Activated CD8-positive, alpha-beta memory T cell treated with anti-CD3 and anti-CD28 coated beads for 48 hours (primary cell): Measurements from ENCODE around the gene ADAMTSL2.

ENCODE experiments used
- DNase-seq, 3 experiments: peaks; one replicate each; pipeline ENCODE4 v3.0.0-alpha.2; 2020; ENCODE audit warnings: low read depth in 2 of 3, low spot score in 2 of 3

The ADAMTSL2 gene

GRCh38 chr9:133532937-133533668 is 1.4 kb upstream of the ADAMTSL2 start:
- peak; percentile 36 to 41 (median 37) for DNase-seq

- no peak for DNase-seq
Measured at GRCh38 chr9:133533857-133534256, 647 bp upstream of the ADAMTSL2 start.

GRCh38 chr9:133535306-133535877 is 888 bp downstream of the ADAMTSL2 start:
- no peak for DNase-seq

GRCh38 chr9:133536080-133536479 is 1.6 kb downstream of the ADAMTSL2 start:
- no peak for DNase-seq

GRCh38 chr9:133536536-133536935 is 2.0 kb downstream of the ADAMTSL2 start:
- no peak for DNase-seq

GRCh38 chr9:133537257-133537656 is 2.8 kb downstream of the ADAMTSL2 start:
- DNase-seq = no peak

DNA sequence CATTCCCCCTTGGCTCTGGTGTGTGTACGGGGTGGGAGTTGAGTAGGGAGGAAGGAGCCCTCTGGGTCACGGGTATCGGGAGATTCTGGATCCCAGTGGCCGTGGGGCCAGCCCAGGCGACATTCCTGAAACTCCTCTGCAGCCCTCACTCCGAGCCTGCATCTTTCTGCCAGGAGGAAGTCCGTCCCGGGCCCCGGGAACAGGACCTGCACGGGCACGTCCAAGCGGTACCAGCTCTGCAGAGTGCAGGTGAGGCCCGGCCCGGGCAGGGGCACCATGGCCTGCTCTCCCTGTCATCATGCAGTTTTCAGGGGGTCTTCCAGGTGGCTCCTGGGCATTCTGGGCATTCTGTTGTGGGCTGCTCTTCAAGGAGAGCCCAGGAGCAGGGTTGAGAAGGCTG is 3.7 kb downstream of the ADAMTSL2 start:
- no peak for DNase-seq

GRCh38 chr9:133538851-133539833 is 4.6 kb downstream of the ADAMTSL2 start:
- no peak for DNase-seq

- DNase-seq = no peak
Measured at GRCh38 chr9:133539991-133540697, 5.6 kb downstream of the ADAMTSL2 start.

DNA sequence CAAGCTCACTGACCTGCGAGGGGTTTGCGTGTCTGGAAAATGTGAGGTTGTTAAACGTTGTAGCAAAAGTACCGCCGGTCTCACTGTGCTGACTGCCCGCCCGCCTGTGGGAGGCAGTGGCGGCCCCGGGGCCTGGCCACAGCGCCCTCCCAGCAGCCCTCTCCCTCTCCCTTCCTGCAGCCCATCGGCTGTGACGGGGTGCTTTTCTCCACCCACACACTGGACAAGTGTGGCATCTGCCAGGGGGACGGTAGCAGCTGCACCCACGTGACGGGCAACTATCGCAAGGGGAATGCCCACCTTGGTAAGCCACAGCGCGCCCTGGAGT is 6.2 kb downstream of the ADAMTSL2 start:
- DNase-seq = no peak

GRCh38 chr9:133542002-133542401 is 7.5 kb downstream of the ADAMTSL2 start:
- DNase-seq = no peak

- DNase-seq = no peak
Measured at GRCh38 chr9:133543772-133544467, 9.4 kb downstream of the ADAMTSL2 start.

GRCh38 chr9:133545494-133546286 is 11.2 kb downstream of the ADAMTSL2 start:
- DNase-seq = no peak

GRCh38 chr9:133546287-133546680 is 11.8 kb downstream of the ADAMTSL2 start:
- DNase-seq = no peak

DNA sequence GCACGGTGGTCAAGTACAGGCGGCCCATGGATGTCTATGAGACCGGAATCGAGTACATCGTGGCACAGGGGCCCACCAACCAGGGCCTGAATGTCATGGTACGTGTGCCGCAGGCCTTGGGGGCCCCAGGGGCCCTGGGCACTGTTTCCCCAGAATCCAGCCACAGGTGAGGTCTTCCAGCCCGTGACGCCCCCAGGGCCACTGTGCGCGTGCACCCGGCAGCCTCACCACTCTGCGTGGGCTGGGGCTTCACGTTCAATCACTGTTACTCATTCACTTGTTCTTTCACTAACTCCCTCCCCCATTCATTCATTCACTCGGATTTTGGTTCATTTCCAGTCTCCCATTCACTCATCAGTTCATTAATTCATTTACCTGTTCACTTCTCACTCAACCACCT is 12.6 kb downstream of the ADAMTSL2 start:
- DNase-seq = no peak

GRCh38 chr9:133551446-133551845 is 16.9 kb downstream of the ADAMTSL2 start:
- no peak for DNase-seq

DNA sequence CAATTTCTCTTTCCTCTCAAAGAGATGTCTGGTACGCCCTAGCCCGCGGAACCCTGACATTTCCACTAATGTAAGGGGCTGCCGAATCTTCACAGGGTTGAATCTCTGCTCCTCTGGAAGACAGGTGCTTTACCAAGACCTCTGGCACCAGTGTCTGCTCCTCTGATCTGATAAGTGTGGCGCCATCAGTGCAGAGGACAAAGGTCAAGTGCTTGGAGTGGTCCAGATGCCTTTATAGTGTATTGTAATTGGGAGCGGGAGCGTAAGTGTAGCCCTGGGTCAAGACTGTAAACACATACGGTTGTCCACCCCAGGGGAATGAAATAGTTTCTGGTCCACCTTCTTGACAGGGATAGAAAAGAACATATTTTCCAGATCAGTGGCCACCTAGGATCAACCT is 17.7 kb downstream of the ADAMTSL2 start:
- DNase-seq = no peak

- DNase-seq = no peak
Measured at GRCh38 chr9:133553123-133553522, 18.6 kb downstream of the ADAMTSL2 start.

GRCh38 chr9:133553973-133554713 is 19.6 kb downstream of the ADAMTSL2 start:
- DNase-seq = no peak
